GM21529 (cell line): ENCODE data around the gene GFRA1.

ENCODE experiments used
- ATAC-seq: cut with Tn5 transposase; IDR thresholded peaks from one replicate; pipeline ENCODE4 v1.9.1; 2021; ENCODE audit not compliant: unreplicated experiment

The GFRA1 gene

GRCh38 chr10:116241085-116241484, 31.9 kb downstream of the GFRA1 start:
- no peak for ATAC-seq

- ATAC-seq = no peak
Observed at GRCh38 chr10:116240157-116240950, 32.7 kb downstream of the GFRA1 start.

DNA sequence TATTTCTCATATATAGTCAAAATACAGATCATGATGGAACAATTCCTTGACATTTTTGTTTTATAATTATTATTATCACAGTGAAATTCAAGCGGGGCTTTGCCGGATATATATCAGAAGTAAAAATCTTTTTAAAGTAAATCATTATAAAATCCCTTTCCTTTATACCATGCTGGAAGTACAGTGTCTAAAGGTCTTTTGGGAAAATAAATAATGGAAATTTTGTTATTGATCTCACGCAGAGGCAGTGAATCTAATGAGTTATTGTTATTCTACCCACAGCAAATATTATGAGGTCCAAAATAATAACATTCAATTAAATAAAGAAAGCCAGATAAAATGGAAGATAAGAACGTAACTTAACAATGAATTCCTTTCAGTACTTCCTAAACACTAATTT, 33.8 kb downstream of the GFRA1 start:
- ATAC-seq = no peak

- no peak for ATAC-seq
Observed at GRCh38 chr10:116237970-116238369, 35.0 kb downstream of the GFRA1 start.

DNA sequence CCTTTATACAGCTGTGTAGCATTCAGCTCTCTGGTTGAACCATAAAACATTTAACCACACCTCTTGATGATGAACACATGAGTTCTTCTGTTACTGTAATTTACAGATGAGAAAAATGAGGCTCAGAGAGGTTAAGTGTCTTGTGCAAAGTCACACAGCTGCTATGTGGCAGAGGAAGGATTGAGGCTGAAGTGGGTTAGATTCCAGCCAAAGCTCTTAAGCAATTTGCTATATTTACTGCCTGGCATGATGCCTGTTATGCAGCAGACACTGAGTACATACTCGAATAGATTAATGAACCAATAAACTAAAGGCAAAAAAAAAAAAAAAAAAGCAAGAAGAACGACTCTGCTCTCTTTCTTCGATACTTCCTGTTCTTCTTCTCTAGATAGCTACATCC, 35.7 kb downstream of the GFRA1 start:
- ATAC-seq = no peak

- ATAC-seq = no peak
Observed at GRCh38 chr10:116233230-116233629, 39.8 kb downstream of the GFRA1 start.

DNA sequence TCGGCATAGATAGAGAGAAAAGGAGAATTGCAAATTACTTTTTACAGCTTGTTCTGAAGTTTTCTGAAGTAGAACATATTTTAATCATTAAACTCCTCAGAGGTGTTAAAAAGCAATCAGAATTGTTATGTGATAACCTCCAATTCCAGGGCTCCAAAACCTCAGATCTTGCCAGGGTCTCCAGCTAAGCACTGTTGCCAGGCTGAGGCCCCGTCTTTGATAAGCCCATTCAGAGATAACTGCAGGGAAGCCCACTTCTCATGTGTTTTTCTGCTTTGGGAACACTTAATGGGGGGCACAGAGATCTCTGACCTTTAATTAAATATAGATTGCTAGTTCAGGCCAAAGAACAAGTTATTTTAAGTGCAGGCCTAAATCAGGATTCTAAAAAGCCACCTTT, 40.4 kb downstream of the GFRA1 start:
- ATAC-seq = no peak

DNA sequence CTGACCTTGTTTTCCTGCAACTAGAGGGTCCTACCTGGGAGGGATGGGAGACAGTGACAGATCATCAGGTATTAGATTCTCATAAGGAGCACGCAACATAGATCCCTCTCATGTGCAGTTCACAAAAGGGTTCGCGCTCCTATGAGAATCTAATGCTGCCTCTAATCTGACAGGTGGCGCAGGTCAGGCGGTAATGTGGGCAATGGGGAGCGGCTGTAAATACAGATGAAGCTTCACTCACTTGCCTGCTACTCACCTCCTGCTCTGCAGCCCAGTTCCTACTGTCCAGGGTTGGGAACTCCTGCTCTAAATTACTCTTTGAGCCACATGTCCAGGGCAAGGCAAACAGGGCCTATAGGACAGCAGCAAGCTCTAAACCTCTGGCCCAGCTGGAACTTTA, 46.2 kb downstream of the GFRA1 start:
- no peak for ATAC-seq

GRCh38 chr10:116226053-116226452, 47.0 kb downstream of the GFRA1 start:
- ATAC-seq = no peak

DNA sequence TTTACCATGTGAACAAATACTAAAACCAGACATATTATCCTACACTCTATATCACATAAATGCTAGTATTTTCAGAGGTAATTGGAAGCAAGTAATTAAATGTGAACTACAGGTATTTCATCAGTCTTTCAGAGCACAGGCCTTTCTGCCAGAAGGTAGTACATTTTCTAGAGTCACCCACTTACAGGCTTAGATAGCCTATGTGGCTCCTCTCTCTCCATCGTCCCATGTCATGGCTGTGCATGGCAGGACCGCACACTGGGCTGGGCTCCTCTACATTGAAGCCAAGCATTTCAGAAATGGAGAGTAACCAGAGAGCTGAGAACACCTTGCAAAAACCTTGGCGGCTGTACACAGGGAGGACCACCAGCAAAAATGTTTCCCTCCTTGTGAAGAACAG, 49.7 kb downstream of the GFRA1 start:
- ATAC-seq = no peak

DNA sequence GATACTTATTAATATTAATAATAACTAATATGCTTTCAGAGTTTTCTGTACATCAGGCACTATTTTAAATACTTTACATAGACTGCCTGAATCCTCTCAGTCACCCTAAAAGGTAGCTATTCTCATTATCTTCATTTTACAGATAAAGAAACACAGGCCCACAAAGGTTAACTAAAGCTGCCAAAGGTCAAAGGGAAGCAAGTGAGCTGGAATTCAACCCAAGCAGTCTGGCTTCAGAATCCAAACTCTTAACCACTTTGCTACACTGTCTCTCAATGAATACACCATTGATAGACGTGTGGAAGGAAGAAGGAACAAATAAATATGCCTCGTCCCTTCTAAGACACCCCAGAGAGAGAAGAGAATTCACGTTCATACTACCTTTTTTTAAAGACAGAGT, 52.0 kb downstream of the GFRA1 start:
- no peak for ATAC-seq

- no peak for ATAC-seq
Observed at GRCh38 chr10:116216676-116217075, 56.3 kb downstream of the GFRA1 start.

DNA sequence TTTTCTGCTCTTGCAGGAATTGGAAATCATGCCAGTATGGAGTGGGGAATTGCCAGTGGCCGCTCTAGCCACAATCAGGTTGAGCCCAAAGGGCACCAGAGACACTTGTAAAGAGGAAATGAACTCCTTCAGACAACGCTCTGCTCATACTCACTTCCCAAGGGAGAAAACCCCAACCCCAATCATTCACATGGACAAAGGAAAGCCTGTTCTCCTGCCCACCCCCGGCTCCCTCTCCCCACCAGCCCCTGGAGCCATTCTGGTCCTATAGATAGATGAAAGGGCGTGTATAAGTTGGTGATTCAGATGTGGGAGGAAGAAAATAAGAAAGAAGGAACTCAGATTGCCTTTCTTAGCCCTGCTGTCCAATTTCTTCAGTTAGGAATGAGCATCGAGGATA, 57.4 kb downstream of the GFRA1 start:
- no peak for ATAC-seq

DNA sequence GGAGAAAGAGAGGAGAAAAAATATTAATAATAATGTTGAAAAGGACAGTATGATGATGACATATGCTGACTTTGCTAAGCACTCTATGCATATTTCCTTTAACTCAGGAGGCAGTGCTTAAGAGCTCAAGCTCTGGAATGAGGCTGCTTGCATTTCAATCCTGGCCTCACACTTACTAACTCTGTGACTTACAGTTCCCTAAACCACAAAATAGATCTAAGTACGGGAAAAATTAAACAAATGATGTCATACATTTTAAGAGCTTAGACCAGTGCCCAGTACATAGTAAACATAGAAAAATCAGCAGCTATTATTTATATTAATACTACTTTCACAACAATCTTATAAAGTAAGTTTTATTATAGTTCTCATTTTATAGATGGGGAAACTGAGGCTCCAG, 61.3 kb downstream of the GFRA1 start:
- no peak for ATAC-seq

DNA sequence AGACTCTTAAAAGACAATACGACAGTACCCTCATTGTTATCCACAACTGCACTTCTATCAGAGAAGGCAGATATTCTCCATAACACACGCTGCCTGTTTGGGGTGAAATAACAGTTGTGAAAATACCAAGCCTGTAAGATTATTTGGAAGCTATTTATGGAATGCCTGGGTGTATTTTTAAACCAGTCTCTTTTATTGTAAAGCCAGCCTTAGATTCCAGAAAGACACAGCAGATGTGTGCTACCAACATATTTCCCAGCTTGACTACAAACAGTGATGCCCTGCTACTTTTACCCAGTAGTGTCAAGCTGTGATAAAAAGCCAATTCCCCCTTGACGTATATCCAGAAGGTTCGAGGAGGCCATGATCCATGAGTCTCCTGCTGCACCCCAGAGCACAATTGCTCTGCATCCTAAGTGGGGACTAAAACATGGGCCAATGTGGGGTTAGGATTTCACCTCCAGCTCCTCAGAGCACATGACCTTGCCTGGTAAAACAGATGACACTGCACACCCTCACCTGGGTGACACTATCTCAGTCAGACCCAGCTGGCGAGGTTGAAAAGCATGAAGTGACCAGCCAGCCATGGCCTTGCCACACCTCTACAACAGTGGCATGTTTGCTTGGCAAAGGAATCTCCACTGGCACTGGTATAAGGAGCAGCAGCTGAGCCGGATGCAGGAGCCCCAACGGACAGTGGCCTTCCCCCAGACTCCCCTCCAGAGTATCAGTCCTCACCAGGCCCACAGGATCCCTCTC, 62.2 kb downstream of the GFRA1 start:
- ATAC-seq = no peak

GRCh38 chr10:116209781-116210180, 63.2 kb downstream of the GFRA1 start:
- ATAC-seq = no peak

- no peak for ATAC-seq
Observed at GRCh38 chr10:116208956-116209567, 63.9 kb downstream of the GFRA1 start.

DNA sequence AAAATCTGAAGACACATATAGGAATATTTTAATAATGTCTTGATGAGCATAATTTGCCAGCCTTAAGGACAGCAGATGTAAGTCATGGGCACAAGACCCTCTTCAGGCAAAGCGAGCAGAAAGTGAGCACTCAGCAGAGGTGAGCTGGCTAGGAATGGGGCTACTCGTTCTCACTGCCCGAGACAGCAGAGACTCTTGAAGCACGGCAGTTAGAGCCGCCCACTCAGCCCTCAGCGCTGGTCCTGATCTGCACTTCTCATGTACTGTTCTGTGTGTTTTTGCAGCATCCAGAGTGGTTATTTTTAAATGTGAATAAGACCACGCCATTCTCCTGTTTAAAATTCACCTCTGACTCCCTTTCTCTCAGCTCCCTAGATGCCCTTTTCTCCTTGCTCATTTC, 65.3 kb downstream of the GFRA1 start:
- no peak for ATAC-seq

GRCh38 chr10:116203661-116204060, 69.3 kb downstream of the GFRA1 start:
- no peak for ATAC-seq

DNA sequence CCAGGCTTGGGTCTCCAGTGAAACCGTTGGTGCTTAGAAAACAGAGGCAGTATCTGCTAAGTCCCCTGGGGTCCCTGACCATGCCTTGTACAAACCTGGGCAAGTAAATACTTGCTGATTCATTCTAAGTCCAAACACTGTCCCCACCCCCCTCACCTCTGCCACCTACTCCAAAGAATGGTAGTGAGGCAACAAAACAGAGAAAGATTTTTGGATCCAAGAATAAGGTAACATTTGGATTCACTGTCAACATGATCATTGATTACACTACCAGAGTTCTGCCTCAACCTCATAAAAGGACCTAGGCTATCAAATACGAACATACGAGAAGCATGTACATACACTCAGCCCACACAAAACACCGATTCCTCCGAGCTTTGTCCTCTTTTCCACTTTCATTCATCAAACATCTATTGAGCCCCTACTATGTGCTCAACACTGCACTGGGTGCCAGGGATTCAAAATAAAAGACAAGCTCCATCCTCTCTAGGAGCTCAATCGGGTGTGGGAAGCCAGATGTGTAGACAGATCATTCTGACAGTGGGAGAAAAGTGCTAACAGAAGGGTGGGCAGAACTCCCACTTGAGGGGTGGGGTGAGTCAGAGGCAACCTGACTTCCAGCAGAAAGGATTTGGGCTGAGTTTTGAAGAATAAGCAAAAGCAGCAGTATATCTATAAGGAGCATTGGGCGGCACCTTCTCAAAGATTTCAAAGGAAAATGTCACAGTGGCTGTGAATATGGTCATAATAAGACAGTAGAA, 71.2 kb downstream of the GFRA1 start:
- ATAC-seq = no peak

DNA sequence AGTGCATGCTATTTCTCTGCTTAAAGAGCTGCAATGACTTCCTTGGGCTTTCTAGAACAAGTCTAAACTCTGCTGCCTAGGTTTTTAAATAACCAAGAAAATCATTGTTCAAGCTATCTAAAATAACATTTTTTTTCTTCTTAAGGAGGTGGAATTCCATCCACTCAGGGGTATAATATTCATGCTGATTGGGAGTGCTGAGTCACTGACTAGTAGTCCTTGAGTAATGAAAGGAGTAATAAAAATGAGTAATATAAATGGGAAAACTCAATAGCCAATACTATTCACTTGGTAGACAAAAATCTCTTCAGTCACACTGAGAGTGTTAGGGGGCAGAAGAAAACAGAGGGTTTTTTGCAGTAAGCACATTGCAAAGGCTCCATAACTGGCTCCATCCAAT, 72.0 kb downstream of the GFRA1 start:
- no peak for ATAC-seq
